Measurements from ENCODE around the gene PLXNA2. TPM values are rescaled to one million over a fixed set of nuclear protein-coding genes. Genes with fewer than 3 reads are reported as not detected.

PLXNA2 gene
- total and polyA plus RNA-seq, 2 donors (not counting 1 experiment from before 2014, with no cell fraction given), result 0.31 to 1.2 TPM

DNA sequence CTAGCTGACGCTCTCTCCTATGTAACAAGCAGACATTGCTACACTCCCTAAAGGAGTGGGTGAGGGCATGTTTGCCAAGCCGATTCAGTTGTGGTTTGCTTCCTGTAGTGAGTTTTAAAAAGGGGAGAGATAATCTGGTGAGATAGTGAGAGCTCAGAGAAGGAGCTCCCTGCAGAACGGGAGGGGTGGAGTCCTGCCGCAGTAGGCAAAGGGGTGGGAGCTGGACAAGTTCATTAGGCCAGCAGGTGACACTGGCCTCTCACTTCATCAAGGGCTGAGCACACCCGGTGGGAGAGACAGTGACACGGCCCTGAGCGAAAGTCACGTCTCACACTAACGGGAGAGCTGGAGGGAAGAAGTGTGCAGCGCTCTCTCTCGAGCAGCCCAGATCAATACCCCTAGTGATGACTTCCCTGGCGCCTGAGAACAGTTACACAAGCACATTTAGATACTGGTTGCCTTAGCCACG, 189.2 kb downstream of the PLXNA2 start:
- POLR2A ChIA-PET, result no interaction called here
- no peaks in the 10 kb centered on the region for H3K4me1 Mint-ChIP-seq
- CTCF ChIA-PET, result no interaction called here
- H3K36me3 ChIP-seq (replicated peaks in 1 of 2; ENCODE audit: control extremely low read depth in 1 of 2, control insufficient read depth in 1 of 2, extremely low read depth in 1 of 2, insufficient read depth in 2 of 2, low read length in 1 of 2), result no peaks in the 10 kb centered on the region
- H2AFZ ChIP-seq (ENCODE audit: insufficient read depth, low read depth, low read length, poor library complexity, severe bottlenecking), result no peak overlapping the region
- H3K9ac ChIP-seq (ENCODE audit: low read length), result no peak overlapping the region
- no peak overlapping the region for H3K27ac ChIP-seq (ENCODE audit: low read length in 2 of 2)
- no peaks in the 10 kb centered on the region for H3K4me1 ChIP-seq (ENCODE audit: control insufficient read depth in 2 of 2, insufficient read depth in 2 of 2, low read length in 2 of 2)
- no peak overlapping the region for H3K4me3 ChIP-seq (ENCODE audit: control extremely low read depth in 1 of 5, extremely low read depth in 1 of 5, insufficient read depth in 1 of 5, low read depth in 2 of 5, low read length in 4 of 5)
- H3K4me2 ChIP-seq (replicated peaks; ENCODE audit: low read depth, low read length, poor library complexity, severe bottlenecking), result no peak overlapping the region
- TF ChIP-seq EZH2 (IDR thresholded peaks at IDR 0.05; ENCODE audit: borderline replicate concordance, insufficient read depth, low read depth, low read length, poor library complexity, severe bottlenecking), result no peak
- TF ChIP-seq, protein P1, sequence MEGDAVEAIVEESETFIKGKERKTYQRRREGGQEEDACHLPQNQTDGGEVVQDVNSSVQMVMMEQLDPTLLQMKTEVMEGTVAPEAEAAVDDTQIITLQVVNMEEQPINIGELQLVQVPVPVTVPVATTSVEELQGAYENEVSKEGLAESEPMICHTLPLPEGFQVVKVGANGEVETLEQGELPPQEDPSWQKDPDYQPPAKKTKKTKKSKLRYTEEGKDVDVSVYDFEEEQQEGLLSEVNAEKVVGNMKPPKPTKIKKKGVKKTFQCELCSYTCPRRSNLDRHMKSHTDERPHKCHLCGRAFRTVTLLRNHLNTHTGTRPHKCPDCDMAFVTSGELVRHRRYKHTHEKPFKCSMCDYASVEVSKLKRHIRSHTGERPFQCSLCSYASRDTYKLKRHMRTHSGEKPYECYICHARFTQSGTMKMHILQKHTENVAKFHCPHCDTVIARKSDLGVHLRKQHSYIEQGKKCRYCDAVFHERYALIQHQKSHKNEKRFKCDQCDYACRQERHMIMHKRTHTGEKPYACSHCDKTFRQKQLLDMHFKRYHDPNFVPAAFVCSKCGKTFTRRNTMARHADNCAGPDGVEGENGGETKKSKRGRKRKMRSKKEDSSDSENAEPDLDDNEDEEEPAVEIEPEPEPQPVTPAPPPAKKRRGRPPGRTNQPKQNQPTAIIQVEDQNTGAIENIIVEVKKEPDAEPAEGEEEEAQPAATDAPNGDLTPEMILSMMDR (IDR thresholded peaks at IDR 0.05), result no peak
- WGBS (ENCODE audit: insufficient coverage), result 79% methylated on average over 8 of the region's 13 CpGs
- H3K9me3 ChIP-seq (ENCODE audit: control extremely low read depth in 1 of 3, control insufficient read depth in 2 of 3, insufficient read depth in 1 of 3, low read length in 2 of 3), result no peaks in the 10 kb centered on the region
- no peaks in the 10 kb centered on the region for H3K9me3 Mint-ChIP-seq (ENCODE audit: insufficient read depth)
- peaks cover 24% of the 10 kb centered on the region for H3K27me3 Mint-ChIP-seq
- H3K79me2 ChIP-seq (ENCODE audit: control insufficient read depth, insufficient read depth, low read length), result no peaks in the 10 kb centered on the region
- no peak overlapping the region for H3K4me3 Mint-ChIP-seq
- ATAC-seq (ENCODE audit: low read depth), result no peak
- no peaks in the 10 kb centered on the region for H3K27me3 ChIP-seq (replicated peaks in 1 of 4; ENCODE audit: control extremely low read depth in 1 of 4, control insufficient read depth in 3 of 4, insufficient read depth in 4 of 4, low read length in 3 of 4)
- intact Hi-C loops (cut with micrococcal nuclease), result no loop called here
- DNase-seq, result no peak
- H4K20me1 ChIP-seq (ENCODE audit: control insufficient read depth, insufficient read depth, low read length, poor library complexity, severe bottlenecking), result no peaks in the 10 kb centered on the region
- no peak overlapping the region for H3K27ac Mint-ChIP-seq

DNA sequence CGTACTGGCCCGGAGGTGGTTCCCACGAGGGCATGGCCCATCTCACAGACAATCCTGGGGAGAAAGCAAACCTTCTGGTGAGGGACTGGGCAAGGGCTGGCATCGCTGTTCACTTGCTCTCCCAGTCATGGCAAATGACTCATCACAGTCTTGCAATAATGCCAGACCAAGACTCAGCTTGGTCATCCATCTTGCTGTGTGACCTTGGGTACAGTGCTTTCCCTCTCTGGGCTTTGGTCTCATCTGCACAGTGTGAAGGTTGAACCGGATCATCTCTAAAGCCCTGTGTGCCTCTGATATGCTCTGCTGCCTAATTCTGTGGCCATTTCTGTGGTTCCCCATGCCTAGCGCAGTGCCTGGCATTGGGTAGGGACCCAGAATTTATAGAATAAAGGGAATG, 189.7 kb downstream of the PLXNA2 start:
- H3K9me3 ChIP-seq (ENCODE audit: control extremely low read depth in 1 of 3, control insufficient read depth in 2 of 3, insufficient read depth in 1 of 3, low read length in 2 of 3), result no peaks in the 10 kb centered on the region
- WGBS (ENCODE audit: insufficient coverage), result 95% methylated on average over 6 of the region's 6 CpGs
- peaks cover 22% of the 10 kb centered on the region for H3K27me3 Mint-ChIP-seq
- no peaks in the 10 kb centered on the region for H3K9me3 Mint-ChIP-seq (ENCODE audit: insufficient read depth)
- no peak overlapping the region for H3K9ac ChIP-seq (ENCODE audit: low read length)
- H4K20me1 ChIP-seq (ENCODE audit: control insufficient read depth, insufficient read depth, low read length, poor library complexity, severe bottlenecking), result no peaks in the 10 kb centered on the region
- CTCF ChIA-PET, result no interaction called here
- H3K27ac ChIP-seq (ENCODE audit: low read length in 2 of 2), result no peak overlapping the region
- no peaks in the 10 kb centered on the region for H3K4me1 ChIP-seq (ENCODE audit: control insufficient read depth in 2 of 2, insufficient read depth in 2 of 2, low read length in 2 of 2)
- POLR2A ChIA-PET, result no interaction called here
- ATAC-seq (ENCODE audit: low read depth) (no peak), DNase-seq (no peak)
- intact Hi-C loops (cut with micrococcal nuclease), result no loop called here
- no peak for TF ChIP-seq EZH2 (IDR thresholded peaks at IDR 0.05; ENCODE audit: borderline replicate concordance, insufficient read depth, low read depth, low read length, poor library complexity, severe bottlenecking)
- TF ChIP-seq, protein P1 (IDR thresholded peaks at IDR 0.05), result no peak
- no peaks in the 10 kb centered on the region for H3K36me3 ChIP-seq (replicated peaks in 1 of 2; ENCODE audit: control extremely low read depth in 1 of 2, control insufficient read depth in 1 of 2, extremely low read depth in 1 of 2, insufficient read depth in 2 of 2, low read length in 1 of 2)
- H3K4me3 ChIP-seq (ENCODE audit: control extremely low read depth in 1 of 5, extremely low read depth in 1 of 5, insufficient read depth in 1 of 5, low read depth in 2 of 5, low read length in 4 of 5), result no peak overlapping the region
- no peaks in the 10 kb centered on the region for H3K79me2 ChIP-seq (ENCODE audit: control insufficient read depth, insufficient read depth, low read length)
- H2AFZ ChIP-seq (ENCODE audit: insufficient read depth, low read depth, low read length, poor library complexity, severe bottlenecking), result no peak overlapping the region
- no peak overlapping the region for H3K4me3 Mint-ChIP-seq
- no peak overlapping the region for H3K4me2 ChIP-seq (replicated peaks; ENCODE audit: low read depth, low read length, poor library complexity, severe bottlenecking)
- no peaks in the 10 kb centered on the region for H3K4me1 Mint-ChIP-seq
- no peaks in the 10 kb centered on the region for H3K27me3 ChIP-seq (replicated peaks in 1 of 4; ENCODE audit: control extremely low read depth in 1 of 4, control insufficient read depth in 3 of 4, insufficient read depth in 4 of 4, low read length in 3 of 4)
- no peak overlapping the region for H3K27ac Mint-ChIP-seq
